Cardiac muscle cell (in vitro differentiated cells and primary cell): ENCODE measurements around the gene SLC6A4. TPM values are rescaled to one million over a fixed set of nuclear protein-coding genes. Genes with fewer than 3 reads are reported as not detected.

Experiments used
- DNase-seq, 2 donors: peaks; one replicate each; pipeline versions ENCODE4 v3.0.0 to v3.0.0-alpha.2; 2010 to 2017; ENCODE audit warnings: low read depth in 1 of 2, low spot score in 1 of 2
- H3K27ac ChIP-seq: fragments of 200-600 bp; sonication (generic); 2 replicates; pipeline ENCODE4 v1.5.1; 2016
- H3K27me3 ChIP-seq: fragments of 200-600 bp; sonication (generic); 2 replicates; pipeline ENCODE4 v1.6.0; 2016; ENCODE audit warnings: control low read depth
- H3K36me3 ChIP-seq: fragments of 200-600 bp; sonication (generic); 2 replicates; pipeline ENCODE4 v1.5.1; 2016; ENCODE audit warnings: control low read depth
- H3K4me1 ChIP-seq: fragments of 200-600 bp; sonication (generic); 2 replicates; pipeline ENCODE4 v1.8.1; 2017; ENCODE audit warnings: low read depth, mild to moderate bottlenecking, mixed run types
- H3K4me3 ChIP-seq: fragments of 200-600 bp; sonication (generic); 2 replicates; pipeline ENCODE4 v1.5.1; 2016; ENCODE audit warnings: mild to moderate bottlenecking
- H3K9me3 ChIP-seq: fragments of 200-600 bp; sonication (generic); 2 replicates; pipeline ENCODE4 v1.5.1; 2017; ENCODE audit warnings: low read depth, mild to moderate bottlenecking, control low read depth
- polyA plus RNA-seq: library from polyadenylated mRNA; unstranded; fragments of >200 nt; fragmentation: Nextera tagmentation; extraction: Ambion mirVana; gene quantifications from 2 replicates; pipeline ENCODE4 v1.2.1, GENCODE V29; 2016
- total RNA-seq: library from RNA; depleted of rRNA; stranded (reverse); fragments of >200 nt; gene quantifications from 2 replicates; pipeline ENCODE4 v1.2.3, GENCODE V29; 2016
- TF ChIP-seq, protein P1 (sequence below): IDR thresholded peaks from 2 replicates; pipeline ENCODE4 v1.5.1; 2012; ENCODE audit warnings: low read depth, mild to moderate bottlenecking, low read length

SLC6A4 gene
- total and polyA plus RNA-seq, 2 experiments from 2014 or later = 0.36 TPM; not detected in 1

DNA sequence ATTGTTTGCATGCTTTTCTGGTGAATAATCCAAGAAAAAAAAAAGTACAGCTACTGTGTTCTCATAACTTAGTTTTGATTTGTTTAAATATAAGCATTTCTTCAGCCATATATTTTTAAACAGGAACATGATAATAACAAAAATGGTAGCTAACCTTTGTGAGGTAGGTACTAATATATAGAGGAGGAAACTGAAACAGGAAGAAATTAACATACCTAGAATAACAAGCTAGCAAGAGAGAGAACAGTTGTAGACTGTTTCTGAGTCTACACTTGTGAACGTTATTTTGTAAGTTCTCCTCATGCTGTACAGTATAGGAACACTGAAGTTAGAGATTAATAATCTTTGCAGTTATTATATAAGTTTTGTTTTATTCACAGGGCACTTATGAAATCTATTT lies 69.5 kb downstream of the SLC6A4 start:
- TF ChIP-seq, protein P1, sequence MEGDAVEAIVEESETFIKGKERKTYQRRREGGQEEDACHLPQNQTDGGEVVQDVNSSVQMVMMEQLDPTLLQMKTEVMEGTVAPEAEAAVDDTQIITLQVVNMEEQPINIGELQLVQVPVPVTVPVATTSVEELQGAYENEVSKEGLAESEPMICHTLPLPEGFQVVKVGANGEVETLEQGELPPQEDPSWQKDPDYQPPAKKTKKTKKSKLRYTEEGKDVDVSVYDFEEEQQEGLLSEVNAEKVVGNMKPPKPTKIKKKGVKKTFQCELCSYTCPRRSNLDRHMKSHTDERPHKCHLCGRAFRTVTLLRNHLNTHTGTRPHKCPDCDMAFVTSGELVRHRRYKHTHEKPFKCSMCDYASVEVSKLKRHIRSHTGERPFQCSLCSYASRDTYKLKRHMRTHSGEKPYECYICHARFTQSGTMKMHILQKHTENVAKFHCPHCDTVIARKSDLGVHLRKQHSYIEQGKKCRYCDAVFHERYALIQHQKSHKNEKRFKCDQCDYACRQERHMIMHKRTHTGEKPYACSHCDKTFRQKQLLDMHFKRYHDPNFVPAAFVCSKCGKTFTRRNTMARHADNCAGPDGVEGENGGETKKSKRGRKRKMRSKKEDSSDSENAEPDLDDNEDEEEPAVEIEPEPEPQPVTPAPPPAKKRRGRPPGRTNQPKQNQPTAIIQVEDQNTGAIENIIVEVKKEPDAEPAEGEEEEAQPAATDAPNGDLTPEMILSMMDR = no peak
- H3K36me3 ChIP-seq = no peaks in the 10 kb centered on the region
- H3K4me1 ChIP-seq = no peaks in the 10 kb centered on the region
- H3K9me3 ChIP-seq = no peaks in the 10 kb centered on the region
- H3K27me3 ChIP-seq = no peaks in the 10 kb centered on the region
- H3K4me3 ChIP-seq = no peak overlapping the region
- DNase-seq = no peak
- no peak overlapping the region for H3K27ac ChIP-seq

DNA sequence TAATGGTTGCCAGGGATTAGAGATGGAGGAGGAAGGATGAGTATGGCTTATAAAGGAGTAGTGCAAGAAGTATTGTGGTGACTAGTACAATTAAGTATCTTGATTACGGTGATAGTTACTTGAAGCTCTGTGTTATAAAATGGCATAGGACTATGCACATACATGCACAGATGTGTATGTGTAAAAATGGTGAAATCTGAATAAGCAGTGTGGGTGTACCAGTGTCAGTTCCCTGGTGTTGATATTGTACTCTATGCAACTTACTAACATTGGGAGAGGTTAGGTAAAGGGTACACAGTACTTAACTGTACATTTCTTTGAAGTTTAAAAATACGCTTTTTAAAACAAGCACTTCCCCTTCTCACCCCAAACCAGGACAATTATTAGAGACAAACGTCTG lies 70.3 kb downstream of the SLC6A4 start:
- TF ChIP-seq, protein P1 = no peak
- no peaks in the 10 kb centered on the region for H3K36me3 ChIP-seq
- no peaks in the 10 kb centered on the region for H3K4me1 ChIP-seq
- no peaks in the 10 kb centered on the region for H3K27me3 ChIP-seq
- no peak for DNase-seq
- H3K4me3 ChIP-seq = no peak overlapping the region
- H3K27ac ChIP-seq = no peak overlapping the region
- no peaks in the 10 kb centered on the region for H3K9me3 ChIP-seq

DNA sequence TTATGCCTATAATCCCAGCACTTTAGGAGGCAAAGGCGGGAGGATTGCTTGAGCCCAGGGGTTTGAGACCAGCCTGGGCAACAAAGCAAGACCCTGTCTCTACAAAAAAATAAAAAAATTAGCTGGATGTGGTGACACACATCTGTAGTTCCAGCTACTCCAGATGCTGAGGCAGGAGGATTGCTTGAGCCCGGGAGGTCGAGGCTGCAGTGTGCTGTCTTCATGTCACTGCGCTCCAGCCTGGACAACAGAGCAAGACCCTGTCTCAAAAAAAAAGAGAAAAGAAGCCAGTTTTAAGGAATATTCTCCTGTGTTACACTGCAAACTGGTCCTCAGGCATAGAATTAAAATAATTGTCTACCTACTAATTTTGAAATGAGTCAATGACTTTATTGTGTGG lies 71.0 kb downstream of the SLC6A4 start:
- Histone ChIP-seq H3K9me3 (no peaks in the 10 kb centered on the region), H3K4me1 (no peaks in the 10 kb centered on the region), H3K36me3 (peaks cover 5% of the 10 kb centered on the region), H3K27me3 (no peaks in the 10 kb centered on the region), H3K27ac (no peak overlapping the region), H3K4me3 (no peak overlapping the region)
- no peak for DNase-seq
- TF ChIP-seq, protein P1 = no peak

DNA sequence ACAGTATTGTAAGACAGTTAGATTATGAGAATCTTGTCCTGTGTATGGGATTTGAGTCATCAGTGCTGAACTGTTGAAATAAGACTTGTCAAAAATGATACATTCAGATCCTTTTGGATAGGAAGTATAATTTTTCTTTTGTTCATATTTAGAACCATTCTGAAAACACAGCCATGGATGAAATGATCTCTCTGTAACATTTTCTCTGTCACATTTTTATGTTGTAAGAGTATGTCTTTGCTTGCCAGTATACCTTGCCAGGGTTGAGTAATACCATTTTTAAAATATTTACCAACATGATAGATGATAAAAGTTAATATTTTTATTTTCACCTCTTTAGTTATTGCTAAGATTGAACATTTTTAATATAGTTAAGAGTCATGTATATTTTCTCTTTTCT lies 73.9 kb downstream of the SLC6A4 start:
- no peaks in the 10 kb centered on the region for H3K27me3 ChIP-seq
- TF ChIP-seq, protein P1 = no peak
- no peak overlapping the region for H3K4me3 ChIP-seq
- H3K27ac ChIP-seq = no peak overlapping the region
- DNase-seq = no peak
- no peaks in the 10 kb centered on the region for H3K9me3 ChIP-seq
- H3K36me3 ChIP-seq = peaks cover 7% of the 10 kb centered on the region
- no peaks in the 10 kb centered on the region for H3K4me1 ChIP-seq

DNA sequence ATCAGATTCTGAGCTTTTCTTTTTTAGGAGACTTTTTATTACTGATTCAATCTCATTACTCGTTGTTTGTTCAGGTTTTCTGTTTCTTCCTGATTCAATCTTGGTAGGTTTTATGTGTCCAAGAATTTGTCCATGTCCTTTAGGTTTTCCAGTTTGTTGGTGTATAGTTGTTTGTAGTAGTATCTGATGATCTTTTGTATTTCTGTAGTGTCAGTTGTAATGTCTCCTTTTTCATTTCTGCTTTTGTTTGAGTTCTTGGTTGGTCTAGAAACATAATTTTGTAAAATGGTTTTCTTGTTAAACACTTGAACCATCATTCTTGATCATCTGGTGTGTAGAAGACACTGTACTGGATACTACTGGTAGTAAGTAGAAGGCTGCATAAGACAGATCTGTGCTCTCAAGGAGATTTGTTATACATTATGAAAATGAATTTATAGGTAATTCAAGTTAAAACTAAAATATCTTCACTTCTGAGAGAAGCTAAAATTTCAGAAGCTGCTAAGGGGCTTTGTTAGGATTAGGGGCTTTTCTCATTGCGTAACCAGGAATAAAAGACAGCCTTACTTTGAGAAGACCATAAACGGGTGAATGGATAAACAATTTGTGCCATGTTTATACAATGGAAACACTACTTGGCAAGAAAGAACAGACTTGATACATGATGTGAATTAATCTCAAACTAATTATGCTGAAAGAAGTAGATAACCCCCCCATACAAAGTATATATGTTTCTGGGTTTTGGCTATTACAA lies 74.9 kb downstream of the SLC6A4 start:
- no peak for DNase-seq
- H3K9me3 ChIP-seq = no peaks in the 10 kb centered on the region
- TF ChIP-seq, protein P1 = no peak
- peaks cover 7% of the 10 kb centered on the region for H3K36me3 ChIP-seq
- no peaks in the 10 kb centered on the region for H3K4me1 ChIP-seq
- H3K4me3 ChIP-seq = no peak overlapping the region
- no peaks in the 10 kb centered on the region for H3K27me3 ChIP-seq
- H3K27ac ChIP-seq = no peak overlapping the region
